UCSD-AML1 (cell line): ENCODE measurements around the gene CYFIP2.
A peak's percentile ranks its signal among the peaks of the same experiment; 100 is the strongest.
"Not testable (repeated sequence)": the region's sequence is repeated elsewhere in the genome, so short reads cannot be mapped to it uniquely, and the experiment has no call there.

Source experiments
- DNase-seq: peaks from one replicate; lab custom pipeline; 2025; ENCODE audit not compliant: unreplicated experiment; lab: John Stamatoyannopoulos, UW

CYFIP2 gene

DNA sequence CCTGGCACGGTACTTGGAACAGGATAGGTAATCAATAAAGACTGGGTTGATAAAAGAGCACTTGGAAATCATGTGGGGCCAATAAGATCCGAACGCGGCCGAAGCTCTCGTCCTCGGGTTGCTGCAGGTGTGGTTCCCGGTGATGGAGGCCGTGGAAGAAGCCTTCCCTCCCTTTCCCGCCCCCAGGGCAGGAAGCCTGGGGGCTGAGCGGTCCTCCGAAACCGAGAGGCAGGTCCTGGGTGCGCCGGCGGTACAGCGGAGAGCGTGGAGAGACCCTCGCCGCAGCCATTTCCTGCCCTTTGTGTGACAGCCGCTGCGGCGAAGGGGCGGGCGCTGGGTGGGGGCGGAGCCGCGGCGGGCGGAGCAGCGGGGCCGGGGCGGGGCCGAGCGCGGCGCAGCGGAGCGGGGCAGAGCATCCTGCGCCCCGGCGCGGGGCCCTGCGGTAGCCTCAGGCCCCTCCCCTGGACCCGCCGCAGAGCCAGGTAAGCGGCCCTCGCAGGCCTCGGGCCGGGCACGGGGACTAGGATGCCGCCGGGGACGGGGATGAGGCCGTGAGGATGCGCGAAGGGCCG lies at the start of gene CYFIP2:
Gene CYFIP2 (plus strand): TSS at position 410 of the 572 bp plus-strand sequence. CDS start 19,239 bp downstream, outside the sequence.
- DNase-seq: peak; percentile 75

DNA sequence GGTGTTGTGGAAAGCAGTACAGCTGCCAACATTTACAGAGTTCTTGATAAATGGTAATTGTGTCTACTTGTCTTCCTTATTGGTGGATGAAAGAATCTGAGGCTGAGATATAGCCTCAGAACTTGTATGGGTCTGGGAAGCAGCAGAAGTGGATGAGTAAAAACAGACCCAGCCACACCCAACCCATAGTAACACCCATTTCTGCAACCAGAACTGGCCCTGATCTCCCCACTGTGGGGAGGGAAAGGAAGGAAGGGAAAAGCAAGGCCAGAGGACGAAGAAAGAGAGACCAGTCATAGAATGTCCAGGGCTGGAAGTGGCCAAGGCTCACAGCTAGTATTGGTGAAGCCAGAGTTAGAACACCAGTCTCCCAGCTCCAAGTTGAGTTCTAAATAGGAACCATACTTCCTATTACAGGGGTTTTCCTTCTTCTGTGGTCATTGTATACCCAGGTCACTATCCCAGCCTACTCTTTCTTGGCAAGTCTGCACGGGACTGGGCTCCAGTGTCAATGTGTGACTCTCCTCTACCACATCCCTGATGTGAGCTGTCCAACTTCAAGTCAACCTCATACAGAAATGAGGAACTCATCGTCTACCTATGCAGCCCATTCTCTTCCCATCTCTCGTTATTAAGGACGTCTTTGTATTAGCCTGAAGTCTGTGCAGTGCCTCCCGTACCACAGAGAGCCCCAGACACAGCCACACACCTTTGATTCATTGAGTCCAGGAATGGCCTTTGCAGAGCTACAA lies 49.4 kb upstream of the CYFIP2 start:
- DNase-seq: no peak

DNA sequence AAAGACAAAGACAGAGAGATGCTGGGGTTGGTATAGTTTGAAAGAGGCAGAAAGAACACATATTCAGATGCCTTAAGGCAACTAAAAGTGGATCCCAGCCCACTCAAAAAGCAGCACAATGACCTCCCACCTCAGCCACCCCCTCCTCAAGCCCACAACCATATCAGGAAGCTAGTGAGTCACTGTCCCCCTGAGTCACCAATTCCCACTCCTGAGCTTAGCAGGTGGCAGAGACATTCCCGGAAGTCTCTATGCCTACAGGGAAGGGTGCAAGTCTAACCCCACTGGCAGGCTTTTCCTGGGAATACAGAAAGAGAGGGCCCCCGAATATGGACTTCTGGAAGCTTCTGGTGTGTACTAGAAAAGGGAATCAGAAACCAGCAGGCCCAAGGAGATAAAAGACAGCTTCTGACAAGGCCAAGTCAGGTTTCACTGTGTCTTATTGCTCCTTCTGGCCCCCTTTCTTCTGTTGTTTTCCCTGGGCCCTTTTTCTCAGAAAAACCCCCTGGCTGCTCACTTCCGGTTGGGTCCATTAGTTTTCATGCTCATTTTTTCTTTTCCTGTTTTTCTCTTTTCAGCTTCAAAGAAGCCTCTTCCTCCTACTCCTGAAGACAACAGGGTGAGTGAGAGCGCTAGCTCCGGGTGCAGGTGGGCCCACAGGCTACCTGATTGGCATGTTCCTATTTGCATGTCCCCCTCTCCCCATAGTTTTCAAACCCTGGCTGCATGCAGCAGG lies 48.5 kb upstream of the CYFIP2 start:
- DNase-seq: no peak

DNA sequence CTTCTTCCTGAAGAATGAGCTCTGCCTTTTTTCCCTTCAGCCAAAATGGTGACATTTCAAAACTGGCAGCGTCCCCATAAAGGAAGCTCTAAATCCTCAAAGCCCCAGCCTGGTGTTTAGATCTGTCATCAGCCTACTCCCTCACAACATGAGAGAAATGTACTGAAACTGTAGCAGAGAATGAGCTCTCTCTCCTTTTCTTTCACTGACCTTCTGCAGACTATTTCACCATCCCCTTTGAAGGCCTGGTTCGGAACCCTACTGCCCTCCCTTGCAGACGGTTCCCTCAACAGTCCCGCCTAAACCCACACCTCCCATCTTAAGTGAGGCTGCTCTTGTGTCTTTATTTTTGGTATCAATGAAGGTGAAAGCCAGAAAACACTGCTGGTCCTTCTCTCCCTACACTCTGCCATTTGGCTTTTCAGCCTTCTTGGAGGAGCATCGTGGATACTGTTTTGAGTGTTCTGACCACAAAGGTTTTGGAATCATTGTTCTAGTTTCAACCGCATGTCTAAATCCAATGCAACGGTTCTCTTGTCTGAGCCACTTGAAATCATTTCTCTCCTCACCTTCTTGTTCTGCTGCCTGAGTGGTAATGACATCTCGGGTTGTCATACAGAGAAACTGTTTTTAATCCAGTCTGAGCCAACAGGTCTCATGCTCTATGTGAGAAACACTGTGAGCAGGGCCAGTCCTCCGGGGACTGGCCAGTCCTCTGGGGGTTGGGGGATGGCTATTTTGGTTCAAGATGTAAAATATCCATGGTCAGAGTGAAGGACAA lies 46.2 kb upstream of the CYFIP2 start:
- DNase-seq: no peak

DNA sequence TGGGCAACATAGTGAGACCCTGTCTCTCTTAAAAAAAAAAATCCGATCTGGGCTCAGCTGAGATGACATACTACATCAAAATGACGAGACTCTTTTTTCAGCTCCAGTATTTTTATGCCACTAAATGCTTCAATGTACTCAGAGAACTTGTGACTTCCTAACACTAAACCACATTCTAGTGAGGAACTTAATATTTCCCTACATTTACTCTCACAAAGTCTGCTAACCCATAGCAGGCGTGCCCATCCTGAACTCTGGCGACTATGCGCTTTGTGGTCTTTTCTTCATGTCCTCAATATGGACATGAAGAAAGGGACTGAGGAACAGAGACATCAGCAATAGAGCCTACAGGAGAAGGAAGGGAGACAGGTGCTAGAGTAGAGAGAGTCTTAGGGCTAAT lies 44.0 kb upstream of the CYFIP2 start:
- no peak for DNase-seq

DNA sequence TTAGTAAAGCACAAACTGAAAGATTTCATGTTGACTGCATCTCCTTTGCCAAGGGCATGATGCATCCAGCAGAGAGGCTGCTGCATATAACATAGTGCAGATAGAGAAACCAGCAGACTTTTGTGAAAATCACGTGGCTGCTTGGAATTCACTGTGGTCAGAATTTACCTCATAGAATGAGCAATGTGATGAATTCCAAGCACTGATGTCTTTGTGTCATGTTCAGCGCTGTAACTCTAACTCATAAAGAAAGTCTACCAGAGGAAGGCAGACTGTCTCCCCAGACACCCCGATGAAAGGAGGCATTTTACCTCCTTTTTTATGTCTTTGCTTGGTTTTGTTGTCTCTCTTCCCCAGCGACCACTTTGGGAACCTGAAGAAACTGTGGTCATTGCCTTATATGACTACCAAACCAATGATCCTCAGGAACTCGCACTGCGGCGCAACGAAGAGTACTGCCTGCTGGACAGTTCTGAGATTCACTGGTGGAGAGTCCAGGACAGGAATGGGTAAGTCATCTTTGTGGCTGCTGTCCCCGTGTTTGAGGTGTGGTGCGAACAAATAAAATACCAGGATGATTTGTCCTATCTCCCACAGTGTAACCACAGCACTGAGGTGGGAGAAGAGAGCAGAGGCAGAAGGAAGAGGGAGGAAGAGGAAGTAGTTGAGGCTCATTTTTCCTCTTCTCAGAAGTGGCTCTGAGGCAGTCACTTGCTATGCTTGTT lies 43.3 kb upstream of the CYFIP2 start:
- no peak for DNase-seq

DNA sequence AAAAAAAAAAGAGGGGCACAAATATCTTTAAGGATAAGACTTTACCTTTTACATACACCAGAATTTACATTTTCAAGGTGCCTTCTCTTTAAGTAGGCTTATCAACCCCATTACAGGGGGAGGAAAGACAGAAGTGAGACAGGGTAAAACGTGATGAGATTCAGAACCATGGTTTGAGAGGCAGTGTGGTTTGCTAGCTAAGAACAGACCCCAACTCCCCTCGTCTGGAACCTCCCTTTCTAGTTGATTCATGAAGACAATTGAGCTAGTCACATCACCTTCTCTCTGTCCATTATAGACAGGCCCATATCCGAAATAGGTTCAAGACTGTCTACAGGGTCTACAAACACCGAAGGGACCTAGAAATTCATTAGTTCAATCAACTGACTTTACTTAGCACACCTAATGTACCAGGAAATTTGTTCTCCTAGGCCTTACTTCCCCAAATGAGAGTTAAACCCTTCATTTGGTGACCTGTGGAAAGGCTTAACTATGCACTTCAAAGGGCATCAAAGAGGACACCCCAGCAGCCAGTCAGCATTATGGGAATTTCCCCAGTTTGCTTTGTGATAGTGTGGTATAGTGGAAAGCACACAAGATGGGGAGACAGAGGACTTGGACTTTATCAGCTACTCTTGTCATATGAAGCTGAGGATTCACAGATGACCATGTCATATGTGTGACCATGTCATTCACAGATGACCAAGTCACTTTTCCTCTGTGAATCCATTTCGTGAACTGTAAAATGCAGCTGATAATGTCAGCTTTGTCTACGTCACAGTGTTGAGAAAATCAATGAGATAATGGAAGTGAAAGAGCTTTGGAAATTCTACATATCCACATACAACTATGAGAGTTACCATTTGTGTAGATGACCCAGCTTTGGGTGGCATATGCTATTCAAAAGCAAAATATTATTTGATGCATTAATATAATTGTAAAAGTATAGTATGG lies 40.2 kb upstream of the CYFIP2 start:
- DNase-seq: no peak

DNA sequence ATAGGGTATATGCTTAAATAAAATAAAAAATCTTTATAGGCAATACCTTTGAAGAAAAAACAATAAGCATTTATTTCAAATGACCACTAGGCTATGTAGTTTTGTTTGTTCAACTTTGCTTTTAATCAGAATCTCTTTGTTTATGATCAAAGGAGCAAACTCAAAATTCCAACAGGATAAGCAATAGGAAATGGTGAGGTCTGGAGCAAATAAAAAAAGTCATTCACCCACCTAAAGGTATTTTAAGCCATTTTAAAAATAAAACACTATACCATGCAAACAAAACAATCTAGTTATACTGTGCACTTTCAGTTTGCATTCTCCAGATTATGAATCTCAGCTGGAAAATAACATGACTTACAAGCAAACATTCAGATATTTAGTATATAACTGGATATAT lies 35.3 kb upstream of the CYFIP2 start:
- no peak for DNase-seq

DNA sequence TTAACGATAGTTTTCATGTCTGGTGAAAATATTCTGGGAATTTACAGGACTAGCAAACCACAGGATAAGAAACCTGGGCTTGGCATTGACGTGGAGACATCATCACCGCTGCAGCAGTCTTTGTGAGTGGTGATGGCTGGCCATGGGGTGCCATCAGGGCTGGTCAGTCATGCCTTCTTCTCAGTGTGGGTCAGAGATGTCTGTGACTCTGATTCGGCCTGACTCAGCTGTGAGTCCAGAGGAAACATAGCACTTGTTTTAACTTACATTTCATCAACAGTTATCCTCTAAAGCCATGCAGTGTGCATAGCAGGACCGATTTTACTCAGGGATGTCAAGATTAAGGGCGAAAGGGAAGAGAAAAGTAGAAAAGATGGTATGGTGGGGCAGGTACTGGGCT lies 33.2 kb upstream of the CYFIP2 start:
- DNase-seq: no peak

DNA sequence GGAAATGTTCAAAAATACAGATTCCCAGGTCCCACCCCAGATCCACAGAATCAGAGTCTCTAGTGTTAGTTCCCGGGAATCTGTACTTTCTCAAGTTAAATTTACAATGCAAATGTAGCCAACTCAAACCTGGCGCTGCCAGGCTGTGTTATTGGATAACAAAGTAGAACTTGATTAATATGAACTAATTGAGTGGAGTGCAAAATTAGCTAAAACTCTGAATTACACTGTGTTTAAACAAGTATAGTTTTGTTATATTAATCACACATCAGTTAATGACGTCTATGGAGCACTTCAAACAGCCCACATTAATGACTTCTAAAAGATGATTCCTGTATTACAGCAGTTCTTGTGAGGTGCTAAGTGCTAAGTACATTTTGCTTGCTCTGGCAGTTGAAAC lies 32.4 kb upstream of the CYFIP2 start:
- DNase-seq: no peak

DNA sequence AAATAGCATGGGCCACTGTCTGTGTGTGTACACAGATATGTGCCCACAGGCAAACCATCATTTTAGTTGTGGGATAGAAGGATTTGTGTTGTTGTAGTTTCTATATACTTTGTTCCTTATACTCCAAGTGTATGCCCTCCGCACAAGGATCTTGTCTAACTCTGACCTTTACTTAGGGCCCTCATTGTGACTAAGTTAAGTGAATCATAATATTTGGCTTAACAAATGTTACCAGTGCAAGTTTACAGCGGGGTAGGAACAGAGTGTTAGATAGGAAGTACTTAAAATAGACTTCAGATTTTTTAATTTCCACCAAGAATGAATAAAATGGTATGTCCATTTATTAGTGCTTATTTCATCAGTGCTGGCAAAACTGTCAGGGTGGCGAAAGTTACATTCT lies 29.5 kb upstream of the CYFIP2 start:
- no peak for DNase-seq

DNA sequence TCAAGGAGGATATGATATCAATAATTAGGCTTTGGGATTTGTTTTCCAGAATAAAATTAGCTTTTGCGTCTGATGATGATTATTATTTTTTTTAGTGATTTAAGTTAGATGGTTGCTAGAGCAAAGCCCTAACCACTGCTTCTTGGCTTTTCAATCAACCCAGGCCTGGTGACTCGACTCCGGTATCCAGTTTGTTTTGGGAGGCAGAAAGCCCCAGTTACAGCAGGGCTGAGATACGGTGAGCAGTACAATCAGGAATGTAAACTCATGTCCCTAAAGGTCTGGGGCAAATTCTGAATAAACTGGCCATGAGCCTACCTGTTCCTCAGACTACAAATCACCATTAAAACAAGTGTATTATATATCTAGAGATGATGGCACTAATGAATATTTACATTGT lies 24.4 kb upstream of the CYFIP2 start:
- DNase-seq: no peak

DNA sequence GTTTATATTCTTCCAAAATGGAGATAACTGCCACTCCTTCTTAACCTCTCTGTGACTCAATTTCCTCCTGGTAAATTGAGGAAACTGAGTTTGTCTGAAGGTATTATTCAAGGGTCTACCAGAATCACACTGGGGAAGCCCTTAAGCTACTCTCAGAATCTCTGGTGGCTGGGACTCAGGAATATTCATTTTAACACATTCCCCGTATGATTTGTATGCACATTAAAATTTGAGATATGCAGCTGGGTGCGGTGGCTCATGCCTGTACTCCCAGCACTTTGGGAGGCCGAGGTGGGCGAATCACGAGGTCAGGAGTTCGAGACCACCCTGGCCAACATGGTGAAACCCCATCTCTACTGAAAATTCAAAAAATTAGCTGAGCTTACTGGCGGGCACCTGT lies 21.2 kb upstream of the CYFIP2 start:
- not testable (repeated sequence) for DNase-seq

DNA sequence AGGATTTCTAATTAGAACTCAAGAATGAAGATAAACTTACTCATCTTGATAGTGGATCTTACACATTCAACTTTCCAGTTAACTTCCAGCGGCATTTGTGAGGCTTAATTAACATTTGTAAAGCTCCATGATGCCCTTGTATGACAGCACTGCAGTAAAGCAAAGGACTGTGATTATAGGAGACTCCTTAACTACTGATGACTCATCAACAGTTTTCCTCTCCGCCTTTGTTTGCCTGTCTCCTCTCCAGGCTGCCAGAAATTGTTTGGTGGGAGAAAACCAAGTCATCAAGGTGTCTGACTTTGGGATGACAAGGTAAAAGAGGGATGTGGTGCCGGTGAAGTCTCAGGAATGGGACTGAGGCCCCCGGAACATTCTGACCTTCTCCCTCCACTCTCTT lies 20.4 kb upstream of the CYFIP2 start:
- DNase-seq: no peak

DNA sequence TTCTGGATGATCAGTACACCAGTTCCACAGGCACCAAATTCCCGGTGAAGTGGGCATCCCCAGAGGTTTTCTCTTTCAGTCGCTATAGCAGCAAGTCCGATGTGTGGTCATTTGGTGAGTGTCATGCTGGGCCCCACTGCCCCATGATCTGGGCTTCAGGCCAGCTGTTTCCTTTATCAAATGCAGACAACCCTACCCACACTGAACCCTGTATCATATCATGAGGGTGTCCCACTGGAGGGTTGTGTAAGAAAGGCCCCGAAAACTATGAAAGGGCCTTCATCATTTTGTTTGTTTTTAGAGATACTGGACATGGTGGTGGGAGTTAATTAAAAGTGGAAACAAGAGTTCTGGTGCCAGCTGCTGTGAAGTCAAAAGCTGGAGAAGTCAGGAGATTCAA lies 20.0 kb upstream of the CYFIP2 start:
- DNase-seq: no peak

DNA sequence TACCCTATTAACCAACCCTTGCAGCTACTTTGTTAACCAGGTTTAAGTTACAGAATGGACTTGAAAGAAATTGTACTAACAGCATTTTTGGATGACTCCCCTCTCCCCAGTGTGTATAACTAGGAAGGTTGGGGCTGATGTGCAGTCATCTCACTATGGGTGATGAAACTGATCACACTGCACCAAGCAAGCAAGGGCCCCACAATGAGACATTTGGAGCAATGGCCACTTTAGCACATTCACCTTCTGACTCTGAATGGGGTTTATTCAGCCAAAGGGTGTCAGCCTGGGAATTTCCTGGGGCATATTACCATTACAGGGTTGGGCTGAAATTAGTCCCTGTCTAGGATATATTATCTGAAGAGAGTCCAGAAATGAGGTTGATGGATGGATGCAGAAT lies 18.7 kb upstream of the CYFIP2 start:
- DNase-seq: no peak

DNA sequence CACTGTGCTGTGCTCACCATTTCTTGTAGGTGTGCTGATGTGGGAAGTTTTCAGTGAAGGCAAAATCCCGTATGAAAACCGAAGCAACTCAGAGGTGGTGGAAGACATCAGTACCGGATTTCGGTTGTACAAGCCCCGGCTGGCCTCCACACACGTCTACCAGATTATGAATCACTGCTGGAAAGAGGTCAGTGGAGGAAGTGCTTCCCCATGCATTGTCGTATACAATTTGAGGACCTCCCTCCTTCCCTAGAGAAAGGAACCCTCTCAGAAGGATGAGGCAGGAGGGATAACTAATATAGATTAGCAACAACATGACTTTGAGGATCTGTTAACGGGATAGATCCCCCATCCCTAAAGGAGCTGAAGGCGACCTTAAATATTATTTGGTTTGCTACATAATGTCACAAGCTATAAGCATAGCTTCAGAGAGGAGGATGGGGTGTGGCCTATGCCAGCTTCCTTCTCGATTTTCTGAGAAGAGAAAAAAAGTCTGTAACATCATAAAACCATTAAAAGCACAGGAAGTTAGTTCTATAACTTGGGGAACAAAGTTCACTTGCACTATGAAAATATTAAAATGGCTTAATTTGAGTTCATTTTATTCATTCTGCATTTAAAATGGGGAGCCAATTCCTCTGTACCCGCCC lies 17.0 kb upstream of the CYFIP2 start:
- DNase-seq: no peak

DNA sequence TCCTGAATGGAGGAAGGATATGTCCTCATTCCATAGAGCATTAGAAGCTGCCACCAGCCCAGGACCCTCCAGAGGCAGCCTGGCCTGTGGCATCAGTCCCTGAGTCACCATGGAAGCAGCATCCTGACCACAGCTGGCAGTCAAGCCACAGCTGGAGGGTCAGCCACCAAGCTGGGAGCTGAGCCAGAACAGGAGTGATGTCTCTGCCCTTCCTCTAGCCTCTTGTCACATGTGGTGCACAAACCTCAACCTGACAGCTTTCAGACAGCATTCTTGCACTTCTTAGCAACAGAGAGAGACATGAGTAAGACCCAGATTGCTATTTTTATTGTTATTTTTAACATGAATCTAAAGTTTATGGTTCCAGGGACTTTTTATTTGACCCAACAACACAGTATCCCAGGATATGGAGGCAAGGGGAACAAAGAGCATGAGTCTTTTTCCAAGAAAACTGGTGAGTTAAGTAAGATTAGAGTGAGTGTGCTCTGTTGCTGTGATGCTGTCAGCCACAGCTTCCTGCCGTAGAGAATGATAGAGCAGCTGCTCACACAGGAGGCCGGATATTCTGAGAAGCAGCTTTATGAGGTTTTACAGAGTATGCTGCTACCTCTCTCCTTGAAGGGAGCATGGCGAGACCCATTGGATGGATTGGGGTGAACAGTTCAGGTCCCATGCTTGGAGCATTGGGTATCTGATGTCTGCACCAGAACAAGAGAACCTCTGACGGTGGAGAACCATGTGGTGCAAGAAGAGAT lies 13.0 kb upstream of the CYFIP2 start:
- DNase-seq: peak; percentile 74

DNA sequence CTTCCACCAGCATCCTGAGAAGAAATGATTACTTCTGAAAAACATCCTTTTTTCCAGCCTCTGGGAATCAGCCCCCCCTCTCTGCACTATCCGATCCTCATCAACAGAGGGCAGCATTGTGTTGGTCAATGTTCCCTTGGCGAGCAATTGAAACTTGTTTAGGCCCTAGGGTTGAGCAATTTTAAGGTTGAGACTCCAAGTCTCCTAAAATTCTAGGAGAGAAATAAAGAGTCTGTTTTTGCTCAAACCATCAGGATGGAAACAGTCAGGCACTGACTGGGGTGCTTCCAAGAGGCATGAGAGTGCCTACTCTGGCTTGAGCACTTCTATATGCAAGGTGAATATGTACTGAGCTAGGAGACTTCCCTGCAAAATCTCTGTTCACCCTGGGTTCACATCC lies 12.4 kb upstream of the CYFIP2 start:
- DNase-seq: peak; percentile 44
